ENCODE results near the gene CATSPER4. TPM values are rescaled to one million over a fixed set of nuclear protein-coding genes. Genes with fewer than 3 reads are reported as not detected.

CATSPER4 gene
- polyA plus RNA-seq, 3 donors: not detected

DNA sequence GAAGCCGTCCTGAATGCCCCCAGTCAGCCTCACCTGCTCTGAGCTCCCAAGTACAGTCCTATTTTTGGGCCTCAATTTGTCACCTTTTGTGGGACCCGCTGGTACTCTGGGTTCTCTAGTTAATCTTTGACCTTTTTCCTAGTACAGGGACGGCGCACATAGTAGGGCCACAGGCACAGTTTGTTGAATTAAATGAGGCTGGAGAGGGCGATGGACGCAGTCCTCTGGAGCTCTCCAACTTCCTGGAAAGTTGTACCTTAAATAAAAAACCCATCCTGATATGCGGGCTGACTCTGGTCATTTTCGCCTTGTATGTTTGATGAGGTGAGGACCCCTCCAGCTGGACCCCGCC is 26.7 kb upstream of the CATSPER4 start:
- H3K27ac ChIP-seq (ENCODE audit: low read depth, low read length): no peak overlapping the region
- 45 to 66% (median 64%) methylated on average over 9 of the region's 9 CpGs for WGBS, 3 donors

DNA sequence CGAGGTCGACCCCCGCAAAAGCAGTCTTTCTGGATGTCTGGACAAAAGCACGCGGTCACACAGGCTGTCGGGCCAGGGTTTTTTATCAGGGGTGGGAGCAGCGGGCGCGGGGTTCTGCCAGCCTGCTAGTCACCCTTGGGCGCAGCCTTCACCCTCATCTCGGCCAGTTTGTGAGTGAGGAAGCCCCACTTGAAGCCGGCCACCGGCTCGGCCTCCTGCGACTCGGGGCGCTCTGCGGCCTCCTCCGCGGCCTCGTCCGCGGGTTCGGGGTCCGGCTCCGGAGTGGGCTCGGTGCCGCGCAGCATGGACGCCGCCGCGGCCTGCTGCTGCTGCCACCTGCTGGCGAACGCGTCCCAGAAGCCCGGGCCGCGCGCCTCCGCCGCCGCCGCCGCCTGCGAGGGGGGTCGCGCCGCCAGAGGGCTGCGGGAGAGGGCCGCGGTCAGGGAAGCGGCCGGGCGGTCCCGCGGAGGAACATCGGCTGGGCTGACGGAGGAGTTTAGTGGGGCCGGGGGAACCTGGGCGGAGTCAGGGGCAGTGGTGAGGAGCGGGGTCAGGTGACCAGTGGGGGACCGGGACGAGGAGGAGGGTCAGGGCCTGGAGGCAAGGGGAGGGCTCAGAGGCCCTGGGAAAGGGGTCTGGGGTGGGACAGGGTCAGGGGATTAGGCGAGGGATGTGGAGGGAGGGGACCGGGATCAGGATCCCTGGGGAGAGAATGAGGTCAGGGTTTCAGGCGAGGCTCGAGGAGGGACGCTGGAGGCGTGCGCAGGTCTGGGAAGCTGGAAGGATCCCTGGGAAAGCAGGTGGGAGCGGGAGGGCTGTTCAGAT is 26.2 kb upstream of the CATSPER4 start:
- WGBS, 3 donors: 10 to 13% (median 11%) methylated on average over 56 to 72 of the region's 72 CpGs

DNA sequence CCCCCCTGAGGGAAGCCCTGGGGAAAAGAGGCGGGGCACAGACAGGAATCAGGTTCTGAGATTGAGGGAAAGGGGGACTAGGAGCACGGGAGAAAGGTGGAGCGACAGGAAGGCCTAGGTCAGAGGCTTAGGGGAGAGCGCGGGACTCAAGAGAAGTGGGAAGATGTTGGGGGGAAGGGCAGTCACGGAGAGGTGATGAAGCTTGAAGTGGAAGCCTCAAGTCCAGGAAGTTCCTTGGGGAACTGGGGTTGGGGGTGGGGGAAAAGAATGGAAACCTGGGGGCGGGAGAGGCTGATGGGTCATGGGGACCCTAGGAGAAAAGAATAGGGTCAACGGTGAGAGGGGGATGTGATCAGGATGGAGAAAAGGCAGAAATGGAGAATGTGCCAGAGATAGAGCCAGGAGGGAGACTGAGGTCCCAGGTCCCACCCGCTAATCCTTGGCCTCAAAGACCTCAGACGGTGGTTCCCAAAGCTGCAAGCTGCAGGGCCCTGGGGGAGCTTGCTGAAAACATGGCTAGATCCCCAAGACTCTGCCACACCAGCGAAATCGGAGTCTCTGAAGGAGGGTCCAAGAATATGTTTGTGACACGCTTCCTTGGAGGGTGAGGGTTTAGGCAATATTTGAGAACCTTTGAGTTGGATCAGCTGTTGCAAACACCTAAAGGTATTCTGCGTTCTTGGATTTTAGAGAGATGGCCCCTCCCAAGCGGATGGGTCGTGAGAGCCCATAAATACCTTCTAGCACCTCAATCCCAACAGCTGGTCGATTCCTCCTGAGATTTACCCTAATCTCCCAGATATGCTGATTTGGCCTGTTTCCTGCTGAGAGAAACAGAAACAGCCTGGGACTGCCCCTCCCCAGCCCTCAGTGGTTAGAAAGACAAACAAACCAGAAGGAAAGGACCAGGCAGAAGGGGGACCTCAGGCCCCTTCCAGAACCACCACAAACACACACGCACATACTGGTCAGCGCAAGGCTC is 25.2 kb upstream of the CATSPER4 start:
- 67 to 72% (median 70%) methylated on average over 19 of the region's 19 CpGs for WGBS, 3 donors
- no peak overlapping the region for H3K27ac ChIP-seq (ENCODE audit: low read depth, low read length)

More for the DNA sequence above, 26.2 kb upstream of the CATSPER4 start:
- no peak overlapping the region for H3K27ac ChIP-seq (ENCODE audit: low read depth, low read length)

DNA sequence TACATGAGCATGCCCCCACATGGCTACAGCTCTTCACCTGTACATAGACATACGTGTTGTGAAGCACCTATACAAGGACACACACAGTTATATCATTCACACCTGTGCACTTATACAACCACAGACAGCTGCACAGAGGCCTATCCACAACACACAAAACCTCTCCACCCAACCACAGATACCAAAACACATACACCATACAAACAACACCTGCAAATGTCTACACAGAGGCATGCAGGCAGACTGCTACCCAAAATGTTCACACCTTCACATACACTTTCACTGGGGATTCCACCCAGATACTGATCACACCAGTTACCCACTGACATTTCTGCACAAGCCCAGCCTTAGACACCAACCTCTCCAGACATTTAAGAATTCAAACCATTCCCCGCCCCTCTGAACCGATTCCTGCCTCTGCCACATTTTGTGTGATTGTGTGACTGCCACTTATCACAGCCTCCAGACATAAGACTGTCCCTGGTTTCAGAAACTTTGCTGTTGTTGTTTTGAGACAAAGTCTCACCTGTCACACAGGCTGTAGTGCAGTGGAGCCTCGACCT is 23.6 kb upstream of the CATSPER4 start:
- H3K27ac ChIP-seq (ENCODE audit: low read depth, low read length): no peak overlapping the region
- 76 to 86% (median 80%) methylated on average over 4 of the region's 4 CpGs for whole genome bisulfite sequencing, 3 donors

DNA sequence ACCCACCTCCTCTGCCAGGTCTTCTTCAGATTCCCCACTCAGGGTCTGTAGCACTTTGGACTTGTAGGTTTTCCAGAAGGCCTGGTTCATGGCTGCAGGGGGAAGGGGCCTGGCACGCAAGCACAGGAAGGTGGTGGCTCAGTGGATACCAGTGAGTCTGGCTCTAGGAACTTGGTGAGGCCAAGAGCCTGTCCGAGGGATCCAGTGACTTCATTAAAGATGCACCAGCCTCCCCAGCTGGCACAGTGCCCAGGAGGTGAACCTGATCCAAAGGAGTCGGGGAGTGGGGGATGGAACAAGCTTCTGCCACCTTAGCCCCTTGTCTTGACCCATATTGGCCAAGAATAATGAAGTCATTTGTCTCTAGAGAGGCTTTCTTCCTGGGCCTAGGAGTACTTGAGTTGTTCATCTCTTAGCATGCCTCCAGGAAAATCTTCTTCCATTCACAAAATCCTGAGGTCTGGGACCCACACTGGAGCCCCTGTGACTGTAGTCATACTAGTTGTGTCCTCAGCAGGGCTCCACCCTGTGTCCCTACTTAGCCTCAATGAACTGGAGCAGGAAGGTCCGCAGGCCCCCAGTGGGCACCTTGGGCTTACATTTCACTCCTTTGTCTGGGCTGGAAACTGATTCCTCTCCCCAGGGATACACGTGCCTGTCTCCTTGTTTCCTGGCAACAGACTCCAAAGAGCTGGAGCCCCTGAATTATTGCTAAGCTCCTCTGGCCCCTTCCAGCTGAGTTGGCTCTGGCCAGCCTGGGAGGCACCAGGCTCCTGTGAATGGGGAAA is 21.8 kb upstream of the CATSPER4 start, which contains the start of gene C1orf232:
Gene C1orf232 (minus strand): TSS at position 554 of the 788 bp plus-strand sequence. CDS start 464 bp downstream, at position 90.
- 69 to 73% (median 69%) methylated on average over 5 of the region's 5 CpGs for WGBS, 3 donors
- no peak within 1 kb of the TSS for H3K27ac ChIP-seq (ENCODE audit: low read depth, low read length)

DNA sequence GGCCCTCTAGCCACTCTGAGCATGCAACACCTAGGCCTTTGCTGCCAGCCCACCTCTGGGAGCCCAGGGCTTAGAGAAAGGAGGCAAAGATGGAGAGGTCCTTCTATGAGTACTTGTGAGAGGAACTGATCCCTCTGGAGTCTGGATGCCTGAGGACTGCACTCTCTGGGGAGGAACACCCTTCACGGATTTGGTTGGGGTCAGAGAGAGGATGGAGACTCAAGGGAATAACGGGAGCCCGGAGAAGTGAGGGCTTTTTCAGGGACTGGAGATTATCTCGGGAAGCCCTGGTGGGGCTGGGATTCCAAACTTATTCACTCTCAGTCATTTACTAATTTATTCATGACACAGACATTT is 21.2 kb upstream of the CATSPER4 start:
- WGBS, 3 donors: 45 to 60% (median 57%) methylated on average over 4 of the region's 4 CpGs
- no peak overlapping the region for H3K27ac ChIP-seq (ENCODE audit: low read depth, low read length)

DNA sequence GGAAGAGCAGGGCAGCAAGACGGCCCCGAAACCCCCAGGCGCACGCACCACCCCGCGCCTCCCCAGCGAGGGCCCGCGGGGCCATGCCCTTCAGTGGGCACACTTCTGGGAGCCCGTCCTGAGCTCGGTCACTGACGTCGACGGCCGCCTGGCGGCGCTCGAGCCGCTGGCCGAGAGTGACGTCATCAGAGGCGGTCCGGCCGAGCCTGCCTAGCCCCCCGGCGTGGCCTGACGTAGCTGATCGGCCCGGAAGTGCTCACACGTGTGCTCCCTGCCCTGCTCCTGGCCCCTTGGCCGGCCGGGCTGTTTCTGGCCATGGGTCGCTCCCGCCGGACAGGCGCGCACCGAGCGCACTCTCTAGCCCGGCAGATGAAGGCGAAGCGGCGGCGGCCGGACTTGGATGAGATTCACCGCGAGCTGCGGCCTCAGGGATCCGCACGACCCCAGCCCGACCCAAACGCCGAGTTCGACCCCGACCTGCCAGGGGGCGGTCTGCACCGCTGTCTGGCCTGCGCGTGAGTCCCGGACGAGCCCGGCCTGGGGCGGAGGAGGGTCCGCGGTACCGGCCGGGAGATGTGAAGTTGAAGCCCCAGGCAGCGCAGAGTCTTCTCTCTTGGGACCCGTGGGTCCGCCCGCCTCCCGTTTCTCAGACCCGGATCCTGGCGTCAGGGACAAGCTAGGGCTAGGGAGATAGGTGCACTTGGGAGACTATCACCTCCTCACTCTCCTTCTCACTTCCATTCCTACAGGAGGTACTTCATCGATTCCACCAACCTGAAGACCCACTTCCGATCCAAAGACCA is 20.5 kb upstream of the CATSPER4 start, which contains the start of gene ZNF593:
Gene ZNF593 (plus strand): TSS at position 240 of the 803 bp plus-strand sequence. CDS start 76 bp downstream, at position 316.
- H3K27ac ChIP-seq (ENCODE audit: low read depth, low read length): no peak within 1 kb of the TSS
- WGBS, 3 donors: 1% methylated on average over 62 to 76 of the region's 76 CpGs

DNA sequence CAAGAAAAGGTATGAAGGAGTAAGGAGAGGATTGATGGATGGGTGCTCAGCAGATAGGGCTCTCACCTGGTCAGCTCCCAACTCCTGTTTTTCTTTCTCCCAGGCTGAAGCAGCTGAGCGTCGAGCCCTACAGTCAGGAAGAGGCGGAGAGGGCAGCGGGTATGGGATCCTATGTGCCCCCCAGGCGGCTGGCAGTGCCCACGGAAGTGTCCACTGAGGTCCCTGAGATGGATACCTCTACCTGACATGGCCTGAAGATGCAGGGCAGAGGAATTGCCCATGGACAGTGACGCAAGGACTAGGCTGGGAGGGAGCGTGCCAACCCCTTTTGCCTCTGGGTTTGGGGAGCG is 20.0 kb upstream of the CATSPER4 start:
- 51 to 69% (median 67%) methylated on average over 9 of the region's 9 CpGs for WGBS, 3 donors
- H3K27ac ChIP-seq (ENCODE audit: low read depth, low read length): no peak overlapping the region

DNA sequence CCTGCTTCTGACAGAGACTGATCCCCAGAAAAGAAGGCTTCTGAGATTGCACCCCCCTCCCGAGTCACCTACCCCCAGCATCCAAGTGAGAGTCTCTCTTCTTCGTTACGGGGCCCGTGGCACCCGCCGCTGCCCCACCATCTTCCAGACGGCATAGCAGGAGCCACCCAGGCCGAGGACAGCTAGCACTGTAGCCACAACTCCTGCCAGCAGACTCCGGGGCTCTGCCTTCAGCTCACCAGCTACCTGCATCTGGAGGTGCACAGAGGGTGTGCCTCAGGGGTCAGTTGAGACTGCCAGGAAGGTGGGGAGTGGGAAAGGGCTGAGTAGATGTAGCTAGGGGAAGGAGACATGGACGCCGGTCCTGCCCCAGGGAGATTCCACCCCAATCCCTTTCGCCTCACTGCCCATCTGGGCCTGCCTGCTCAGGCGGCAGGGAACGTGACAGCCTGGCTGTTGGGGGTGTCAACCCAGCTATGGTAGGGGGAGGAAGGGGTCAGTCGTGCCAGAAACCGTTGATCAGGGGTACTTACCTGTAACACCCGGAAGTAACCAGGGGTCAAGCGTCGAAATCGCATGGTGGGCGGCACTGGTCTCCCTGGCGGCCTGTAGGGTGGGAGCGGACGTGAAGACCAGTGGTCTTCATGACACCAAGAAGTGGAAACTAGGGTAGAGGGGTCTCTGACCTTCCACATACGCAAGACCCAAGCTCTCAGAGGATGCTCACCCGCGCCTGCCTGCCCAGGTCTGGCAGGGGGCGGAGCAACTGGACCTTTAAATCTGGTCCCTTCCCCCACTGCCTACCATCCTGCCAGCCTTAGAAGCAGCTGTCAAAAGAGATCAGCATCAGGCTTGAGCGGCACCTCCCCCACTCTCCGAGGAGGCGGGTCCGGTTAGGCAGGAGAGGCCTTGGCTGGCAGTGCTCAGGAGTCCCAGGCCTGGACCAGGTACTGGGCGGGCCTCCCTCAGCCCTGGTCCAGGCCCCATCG is 19.0 kb upstream of the CATSPER4 start, which contains the start of gene ZNF593OS:
Gene ZNF593OS (minus strand): TSS at position 749 of the 989 bp plus-strand sequence. CDS start 171 bp downstream, at position 578.
- H3K27ac ChIP-seq (ENCODE audit: low read depth, low read length): no peak within 1 kb of the TSS
- 92 to 95% (median 93%) methylated on average over 34 of the region's 34 CpGs for WGBS, 3 donors

DNA sequence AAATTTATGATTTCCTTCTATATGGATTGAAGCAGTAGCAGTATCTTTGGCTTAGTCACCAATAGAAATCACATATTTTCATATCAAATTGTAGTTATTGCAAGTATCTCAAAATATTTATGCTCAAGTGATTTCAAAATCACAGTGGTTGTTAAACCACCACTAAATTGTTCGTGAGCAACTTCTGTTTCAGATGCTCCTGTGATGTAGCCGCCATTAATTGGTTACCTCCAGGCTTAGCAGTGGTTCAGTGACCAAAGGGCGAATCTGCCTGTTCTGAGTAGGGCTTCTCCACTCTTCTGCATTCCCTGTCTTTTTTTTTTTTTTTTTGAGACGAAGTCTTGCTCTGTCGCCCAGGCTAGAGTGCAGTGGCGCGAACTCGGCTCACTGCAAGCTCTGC is 15.1 kb upstream of the CATSPER4 start:
- WGBS, 3 donors: 90 to 94% (median 92%) methylated on average over 7 to 8 of the region's 8 CpGs
- no peak overlapping the region for H3K27ac ChIP-seq (ENCODE audit: low read depth, low read length)

DNA sequence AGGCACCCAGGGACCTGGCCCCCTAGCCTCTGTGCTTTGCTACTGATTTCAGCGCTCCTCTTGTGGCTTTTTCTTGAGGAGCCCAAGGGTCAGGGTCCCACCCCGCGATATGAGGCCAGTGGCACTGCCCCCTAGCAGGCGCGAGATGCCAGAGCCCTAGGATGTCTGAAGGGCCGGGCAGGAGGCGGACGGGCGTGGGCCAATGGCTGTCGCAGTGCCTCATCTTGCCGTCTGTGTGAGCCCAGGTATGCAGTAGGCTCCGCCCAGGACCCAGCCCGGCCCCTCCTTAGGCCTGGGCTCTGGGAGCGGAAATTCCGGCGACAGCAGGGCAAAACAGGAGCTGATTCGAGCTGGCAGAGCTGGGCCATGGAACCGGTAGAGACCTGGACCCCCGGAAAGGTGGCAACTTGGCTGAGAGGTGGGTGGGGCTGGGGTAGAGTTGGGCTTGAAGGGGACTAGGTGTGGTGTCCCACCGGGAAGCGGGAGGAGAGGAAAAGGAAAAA is 13.2 kb upstream of the CATSPER4 start, which contains the start of gene CNKSR1:
Gene CNKSR1 (plus strand): TSS at position 310 of the 503 bp plus-strand sequence. CDS start 57 bp downstream, at position 367.
- 8 to 52% (median 50%) methylated on average over 21 of the region's 21 CpGs for WGBS, 3 donors
- H3K27ac ChIP-seq (ENCODE audit: low read depth, low read length): no peak within 1 kb of the TSS

DNA sequence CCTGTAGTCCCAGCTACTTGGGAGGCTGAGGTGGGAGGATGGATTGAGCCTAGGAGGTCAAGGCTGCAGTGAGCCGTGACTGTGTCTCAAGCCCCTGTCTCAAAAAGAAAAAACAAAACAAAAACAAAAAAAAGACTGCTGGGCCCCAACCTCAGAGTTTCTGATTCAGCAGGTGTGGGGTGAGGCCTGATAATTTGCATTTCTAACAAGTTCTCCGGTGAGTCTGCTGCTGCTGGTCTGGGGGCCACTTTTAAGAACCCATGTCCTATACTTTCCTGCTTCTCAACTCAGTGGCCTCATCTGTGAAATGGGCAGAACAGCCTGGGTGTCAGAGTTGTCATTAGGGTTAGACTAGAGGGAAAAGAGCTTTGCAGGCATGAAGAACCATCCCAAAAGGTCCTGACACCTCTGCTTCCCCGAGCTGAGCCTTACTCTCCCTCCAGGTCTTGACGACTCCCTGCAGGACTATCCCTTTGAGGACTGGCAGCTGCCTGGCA is 10.3 kb upstream of the CATSPER4 start:
- H3K27ac ChIP-seq (ENCODE audit: low read depth, low read length): no peak overlapping the region
- WGBS, 3 donors: 82 to 87% (median 84%) methylated on average over 4 of the region's 4 CpGs

DNA sequence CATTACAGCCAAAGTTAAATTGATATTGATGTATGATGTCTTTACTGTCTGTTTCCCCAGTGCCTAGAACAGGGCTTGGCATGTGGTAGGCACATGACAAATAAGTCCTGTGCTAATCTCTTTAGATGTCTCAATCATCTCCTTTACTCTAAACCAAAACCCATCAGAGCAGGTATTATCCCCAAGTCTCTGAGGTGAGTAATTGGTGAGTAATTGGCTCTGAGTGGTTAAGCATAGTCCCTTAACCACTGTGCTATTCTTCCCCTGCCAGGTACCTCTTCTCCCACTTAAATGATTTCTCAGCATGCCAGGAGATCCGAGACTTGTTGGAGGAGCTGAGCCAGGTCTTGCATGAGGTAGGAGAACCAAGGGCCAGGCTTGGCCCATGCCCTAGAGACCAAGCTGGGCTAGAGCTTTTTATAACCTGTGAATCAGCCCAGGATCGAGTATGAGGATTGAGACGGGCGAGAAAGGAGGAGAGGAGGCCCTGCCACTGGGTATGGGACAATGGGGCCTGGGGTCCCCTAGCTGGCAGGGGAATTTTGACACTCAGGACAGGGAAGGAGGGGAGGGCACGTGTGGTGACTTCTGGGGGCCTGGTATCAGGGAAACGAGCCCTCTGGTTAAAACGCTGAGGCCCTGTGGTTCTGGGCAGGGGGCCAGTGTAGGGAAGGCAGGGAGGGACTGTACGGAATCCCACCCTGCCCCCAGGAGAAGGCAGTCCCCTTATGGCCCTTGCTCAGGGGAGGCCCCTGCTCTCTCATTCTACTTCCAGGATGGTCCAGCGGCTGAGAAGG is 8.6 kb upstream of the CATSPER4 start:
- WGBS, 3 donors: 68 to 74% (median 73%) methylated on average over 9 of the region's 9 CpGs
- no peak overlapping the region for H3K27ac ChIP-seq (ENCODE audit: low read depth, low read length)

DNA sequence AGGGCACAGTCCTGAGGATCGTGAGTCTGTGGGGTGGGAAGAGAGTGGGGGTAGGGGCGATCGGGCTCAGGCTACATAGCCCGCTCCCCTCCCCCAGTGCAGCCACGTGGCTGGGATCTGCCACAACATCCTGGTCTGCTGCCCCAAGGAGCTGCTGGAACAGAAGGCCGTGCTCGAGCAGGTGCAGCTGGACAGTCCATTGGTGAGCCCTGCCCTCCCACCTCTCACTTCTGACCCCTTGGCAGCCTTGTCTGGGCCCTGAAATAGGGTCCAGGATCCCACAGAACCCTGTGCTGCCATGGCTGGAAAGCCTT is 8.1 kb upstream of the CATSPER4 start:
- H3K27ac ChIP-seq (ENCODE audit: low read depth, low read length): no peak overlapping the region
- WGBS, 3 donors: 84 to 92% (median 85%) methylated on average over 6 to 7 of the region's 7 CpGs

DNA sequence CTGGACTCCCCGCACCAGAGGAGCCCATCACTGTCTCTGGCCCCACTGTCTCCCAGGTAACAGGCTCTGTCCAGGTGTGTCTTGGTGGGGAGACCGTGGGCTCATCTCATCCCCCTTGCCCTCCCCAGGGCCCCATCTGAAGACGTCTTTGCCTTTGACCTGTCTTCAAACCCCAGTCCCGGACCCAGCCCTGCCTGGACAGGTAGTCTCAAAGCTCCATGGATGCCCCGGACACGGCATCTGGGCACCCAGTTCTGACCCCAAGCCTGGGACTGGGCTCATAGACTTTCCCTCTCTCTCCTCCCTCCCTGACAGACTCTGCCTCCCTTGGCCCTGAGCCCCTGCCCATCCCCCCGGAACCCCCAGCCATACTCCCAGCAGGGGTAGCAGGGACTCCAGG is 6.3 kb upstream of the CATSPER4 start:
- H3K27ac ChIP-seq (ENCODE audit: low read depth, low read length): no peak overlapping the region
- WGBS, 3 donors: 90 to 95% (median 92%) methylated on average over 7 of the region's 7 CpGs
